Adrenal gland (tissue), 5 donors: Measurements from ENCODE around the gene ZMYM5.

ENCODE experiments used
- CTCF ChIP-seq, 6 experiments: fragments of 450-650 bp in 4 of 6; fragments of 200-600 bp in 2 of 6; sonication (generic) in 1 of 6; IDR thresholded peaks; 1 replicate in 5 of 6; 2 replicates in 1 of 6; pipeline versions ENCODE4 v1.5.1 to v1.8.0; 2016 to 2021; ENCODE audit warnings: antibody characterized with exemption in 6 of 6, mild to moderate bottlenecking in 2 of 6, moderate library complexity in 1 of 6
- POLR2A ChIP-seq, 2 donors: fragments of 450-650 bp; IDR thresholded peaks; one replicate each; pipeline ENCODE4 v1.6.1; 2017; ENCODE audit warnings: antibody characterized with exemption in 2 of 2, mild to moderate bottlenecking in 2 of 2, moderate library complexity in 1 of 2
- donor health status: DM: no; HTN: no; CAD: no.

DNA sequence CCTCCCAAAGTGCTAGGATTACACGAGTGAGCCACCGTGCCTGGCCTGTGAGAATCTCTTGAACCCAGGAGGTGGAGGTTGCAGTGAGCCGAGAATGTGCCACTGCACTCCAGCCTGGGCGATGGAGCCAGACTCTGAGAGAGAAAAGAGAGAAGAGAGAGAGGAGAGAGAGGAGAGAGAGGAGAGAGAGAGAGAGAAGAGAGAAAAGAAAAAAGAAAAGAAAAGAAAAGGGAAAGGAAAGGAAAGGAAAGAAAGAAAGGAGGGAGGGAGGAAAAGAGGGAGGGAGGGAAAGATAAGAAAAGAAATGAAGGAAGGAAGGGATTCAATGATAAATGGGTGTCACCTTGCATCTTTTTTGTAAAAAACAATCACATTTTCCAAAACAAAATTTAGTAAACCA lies 57.7 kb downstream of the ZMYM5 start:
- TF ChIP-seq CTCF (IDR thresholded peaks at IDR 0.05) (no peak), POLR2A (IDR thresholded peaks at IDR 0.05) (no peak)
